ENCODE measurements around the gene PLK3. TPM values are rescaled to one million over a fixed set of nuclear protein-coding genes. Genes with fewer than 3 reads are reported as not detected.

Gene PLK3
- total and polyA plus RNA-seq, 2 of the 4 experiments (the other 2 are of a cell fraction) = 15.8 to 51.6 TPM

DNA sequence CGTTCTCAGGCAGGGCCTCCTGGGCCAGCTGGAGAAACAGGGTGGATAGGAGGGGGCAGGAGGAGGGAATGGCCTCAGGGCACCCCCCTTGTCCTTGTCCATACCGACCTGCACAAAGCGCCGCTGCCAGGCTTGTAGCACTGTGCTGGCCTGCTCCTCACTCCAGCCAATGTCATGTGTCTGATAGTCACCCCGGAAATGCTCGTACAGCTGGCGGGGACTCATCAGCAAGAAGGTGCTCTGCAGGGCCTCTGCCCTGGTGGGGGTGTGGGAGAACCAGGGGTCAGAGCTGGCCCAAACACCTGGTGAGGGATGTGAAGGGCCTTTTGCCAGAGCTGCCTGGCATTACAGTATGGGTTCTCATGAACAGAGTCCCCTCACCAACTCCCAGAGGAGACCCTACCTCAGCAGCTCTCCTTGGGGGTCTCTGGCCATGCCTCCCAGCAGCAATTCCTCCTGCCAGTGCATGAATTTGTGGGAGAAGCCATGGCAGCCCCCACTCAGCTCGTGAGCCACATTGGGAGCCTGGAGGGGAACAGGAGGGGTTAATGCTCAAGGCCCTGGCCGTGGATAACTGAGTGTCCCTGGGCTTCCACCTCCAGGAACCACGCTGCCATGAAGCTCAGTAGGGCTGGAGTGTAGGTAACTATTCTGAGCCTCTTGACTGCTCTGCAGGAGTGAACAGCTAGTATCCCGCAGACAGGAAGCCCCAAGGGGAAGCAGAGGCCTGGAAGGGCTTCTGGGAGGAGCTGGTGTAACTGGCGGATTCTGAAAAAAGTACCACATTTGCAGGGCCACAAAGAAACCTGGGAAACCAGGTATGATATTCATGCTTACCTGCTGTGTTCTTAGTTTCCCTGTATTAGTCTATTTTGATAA, 29.6 kb downstream of the PLK3 start:
- H2AFZ ChIP-seq (replicated peaks; ENCODE audit: low read length, poor library complexity) = no peak overlapping the region
- no peak overlapping the region for H3K4me2 ChIP-seq (ENCODE audit: low read depth, low read length)
- H3K4me3 ChIP-seq (ENCODE audit: insufficient read depth, low read depth, low read length) = no peak overlapping the region
- dilution Hi-C loops (cut with HindIII; ENCODE audit: low sequenced_read_pairs, unreplicated experiment) (no loop called here), intact Hi-C loops (cut with micrococcal nuclease) (no loop called here), in situ Hi-C loops (cut with MboI; ENCODE audit: low sequenced_read_pairs) (loop anchor here (10.0 kb wide), 1 partner anchor 475 kb away; no protein-coding TSS in a partner anchor)
- H3K18ac ChIP-seq (ENCODE audit: low read depth, low read length) = no peak overlapping the region
- ATAC-seq (ENCODE audit: low read depth) (no peak), DNase-seq (no peak)
- no peak overlapping the region for H4K5ac ChIP-seq (ENCODE audit: low read depth, low read length)
- H3K14ac ChIP-seq (replicated peaks; ENCODE audit: low read depth, low read length) = no peak overlapping the region
- H3K79me1 ChIP-seq (ENCODE audit: low read depth in 1 of 2, low read length in 2 of 2) = no peaks in the 10 kb centered on the region
- H3K36me3 ChIP-seq (ENCODE audit: control insufficient read depth, insufficient read depth, low read length) = no peaks in the 10 kb centered on the region
- H4K8ac ChIP-seq (ENCODE audit: low read depth in 2 of 2, low read length in 2 of 2) = no peak overlapping the region
- BruUV-seq (replicated peaks) = no TSS peak
- no peak overlapping the region for H2BK5ac ChIP-seq (ENCODE audit: low read depth, low read length, poor library complexity, severe bottlenecking)
- H4K91ac ChIP-seq (ENCODE audit: insufficient read depth, low read depth, low read length) = no peak overlapping the region
- H3K23ac ChIP-seq (ENCODE audit: low read depth, low read length) = no peak overlapping the region
- no peak overlapping the region for H2BK120ac ChIP-seq (ENCODE audit: low read depth, low read length)
- WGBS, 2 experiments (ENCODE audit: extremely low coverage in 2 of 2, insufficient read length in 1 of 2) = no CpG with 5 or more reads among the region's 12 CpGs
- no peak overlapping the region for H3K27ac ChIP-seq (ENCODE audit: insufficient read depth, low read length)
- H2AK9ac ChIP-seq (replicated peaks; ENCODE audit: low read depth, low read length, poor library complexity) = no peak overlapping the region
- ChIA-PET CTCF (no interaction called here), POLR2A (ENCODE audit: unreplicated experiment) (interaction anchor here (1.1 kb wide), 1 partner anchor 10 kb away, joined by 3 read pairs; no protein-coding TSS in a partner anchor)
- no peak overlapping the region for H2BK20ac ChIP-seq (ENCODE audit: low read depth, low read length)
- no peak overlapping the region for H2AK5ac ChIP-seq (ENCODE audit: low read depth, low read length)
- no peak overlapping the region for H3K9ac ChIP-seq (ENCODE audit: low read depth, low read length)
- no peaks in the 10 kb centered on the region for H3K27me3 ChIP-seq (ENCODE audit: control insufficient read depth, insufficient read depth, low read length)
- H2BK15ac ChIP-seq (ENCODE audit: low read depth, low read length) = no peak overlapping the region
- H3K56ac ChIP-seq (ENCODE audit: extremely low read depth, insufficient read depth, low read length) = no peak overlapping the region
- no peaks in the 10 kb centered on the region for H3K9me3 ChIP-seq (ENCODE audit: control insufficient read depth, insufficient read depth, low read length)
- no peaks in the 10 kb centered on the region for H3K9me1 ChIP-seq (ENCODE audit: insufficient read depth, low read length)
- H3K4me1 ChIP-seq (ENCODE audit: control insufficient read depth, insufficient read depth, low read length) = no peaks in the 10 kb centered on the region
- TF ChIP-seq RFX5 (IDR thresholded peaks at IDR 0.05; ENCODE audit: low read depth, low read length) (no peak), CEBPB (IDR thresholded peaks at IDR 0.05; ENCODE audit: low read depth, low read length) (no peak), MAZ (IDR thresholded peaks at IDR 0.05; ENCODE audit: borderline replicate concordance, low read depth, low read length) (no peak), NFE2L2 (IDR thresholded peaks at IDR 0.05; ENCODE audit: low read depth, low read length) (no peak), MAFK (IDR thresholded peaks at IDR 0.05; ENCODE audit: low read depth, low read length) (no peak)
- TF ChIP-seq, protein P1, sequence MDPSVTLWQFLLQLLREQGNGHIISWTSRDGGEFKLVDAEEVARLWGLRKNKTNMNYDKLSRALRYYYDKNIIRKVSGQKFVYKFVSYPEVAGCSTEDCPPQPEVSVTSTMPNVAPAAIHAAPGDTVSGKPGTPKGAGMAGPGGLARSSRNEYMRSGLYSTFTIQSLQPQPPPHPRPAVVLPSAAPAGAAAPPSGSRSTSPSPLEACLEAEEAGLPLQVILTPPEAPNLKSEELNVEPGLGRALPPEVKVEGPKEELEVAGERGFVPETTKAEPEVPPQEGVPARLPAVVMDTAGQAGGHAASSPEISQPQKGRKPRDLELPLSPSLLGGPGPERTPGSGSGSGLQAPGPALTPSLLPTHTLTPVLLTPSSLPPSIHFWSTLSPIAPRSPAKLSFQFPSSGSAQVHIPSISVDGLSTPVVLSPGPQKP (IDR thresholded peaks at IDR 0.05; ENCODE audit: borderline replicate concordance, low read depth, low read length) = no peak
- no peak overlapping the region for H3K4ac ChIP-seq (ENCODE audit: low read depth, low read length)
- H4K20me1 ChIP-seq (ENCODE audit: insufficient read depth, low read length) = no peaks in the 10 kb centered on the region
